ENCODE data around the gene NLGN2. TPM values are rescaled to one million over a fixed set of nuclear protein-coding genes. Genes with fewer than 3 reads are reported as not detected.
"Not testable (repeated sequence)": the region's sequence is repeated elsewhere in the genome, so short reads cannot be mapped to it uniquely, and the experiment has no call there.

NLGN2 gene
- 6.0 and 8.5 TPM in 2 replicates for polyA plus RNA-seq (2011; rRNA removed)
- 5.2 and 8.4 TPM in 2 replicates for polyA minus RNA-seq (2011; rRNA and poly(A)+ RNA removed)

- Histone ChIP-seq H3K4me3 (ENCODE audit: low read depth, low read length) (no peak within 1 kb of the TSS), H3K36me3 (ENCODE audit: control insufficient read depth, insufficient read depth, low read length) (peaks cover 11% of the 10 kb centered on the region), H3K27me3 (ENCODE audit: control insufficient read depth, insufficient read depth, low read length) (no peaks in the 10 kb centered on the region)
- ChIA-PET POLR2A (no interaction called here), CTCF (interaction anchor here (2.2 kb wide), 1 partner anchor 29 kb away, joined by 11 read pairs; no protein-coding TSS in a partner anchor)
- no peak for DNase-seq (ENCODE audit: low read depth)
- TF ChIP-seq, protein P1, sequence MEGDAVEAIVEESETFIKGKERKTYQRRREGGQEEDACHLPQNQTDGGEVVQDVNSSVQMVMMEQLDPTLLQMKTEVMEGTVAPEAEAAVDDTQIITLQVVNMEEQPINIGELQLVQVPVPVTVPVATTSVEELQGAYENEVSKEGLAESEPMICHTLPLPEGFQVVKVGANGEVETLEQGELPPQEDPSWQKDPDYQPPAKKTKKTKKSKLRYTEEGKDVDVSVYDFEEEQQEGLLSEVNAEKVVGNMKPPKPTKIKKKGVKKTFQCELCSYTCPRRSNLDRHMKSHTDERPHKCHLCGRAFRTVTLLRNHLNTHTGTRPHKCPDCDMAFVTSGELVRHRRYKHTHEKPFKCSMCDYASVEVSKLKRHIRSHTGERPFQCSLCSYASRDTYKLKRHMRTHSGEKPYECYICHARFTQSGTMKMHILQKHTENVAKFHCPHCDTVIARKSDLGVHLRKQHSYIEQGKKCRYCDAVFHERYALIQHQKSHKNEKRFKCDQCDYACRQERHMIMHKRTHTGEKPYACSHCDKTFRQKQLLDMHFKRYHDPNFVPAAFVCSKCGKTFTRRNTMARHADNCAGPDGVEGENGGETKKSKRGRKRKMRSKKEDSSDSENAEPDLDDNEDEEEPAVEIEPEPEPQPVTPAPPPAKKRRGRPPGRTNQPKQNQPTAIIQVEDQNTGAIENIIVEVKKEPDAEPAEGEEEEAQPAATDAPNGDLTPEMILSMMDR (IDR thresholded peaks at IDR 0.05; ENCODE audit: insufficient read depth, low read depth, low read length) = no peak
These were observed at the start of gene NLGN2 for GRCh38 chr17:7407485-7408251. Gene NLGN2 (plus strand): TSS chr17:7407845. CDS start chr17:7408256, 411 bp downstream.

DNA sequence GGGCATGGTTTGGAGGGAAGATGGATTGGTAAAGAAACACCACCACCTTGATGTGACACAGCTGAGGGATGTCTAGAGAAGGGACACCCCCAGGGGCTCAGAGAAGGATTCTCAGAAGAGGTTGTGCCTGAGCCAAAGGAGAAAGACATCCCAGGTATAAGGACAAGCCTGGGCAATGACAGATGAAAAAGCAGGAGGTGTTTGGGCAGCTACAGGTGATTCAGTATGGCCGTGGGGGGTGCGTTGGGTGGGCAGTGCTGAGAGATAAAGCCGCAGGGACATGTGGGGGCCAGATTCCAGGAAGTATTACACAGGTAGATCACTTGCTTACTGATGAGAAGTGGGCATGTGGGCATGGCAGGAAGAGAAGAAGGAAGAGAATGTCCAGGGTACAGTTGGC, 45.7 kb upstream of the NLGN2 start:
- no peak for DNase-seq (ENCODE audit: low read depth)
- ChIA-PET CTCF (no interaction called here), POLR2A (no interaction called here)
- no peaks in the 10 kb centered on the region for H3K27me3 ChIP-seq (ENCODE audit: control insufficient read depth, insufficient read depth, low read length)
- H3K4me3 ChIP-seq (ENCODE audit: low read depth, low read length) = no peak overlapping the region
- TF ChIP-seq, protein P1 (IDR thresholded peaks at IDR 0.05; ENCODE audit: insufficient read depth, low read depth, low read length) = no peak
- no peaks in the 10 kb centered on the region for H3K36me3 ChIP-seq (ENCODE audit: control insufficient read depth, insufficient read depth, low read length)

GRCh38 chr17:7363311-7363710, 44.3 kb upstream of the NLGN2 start:
- no peak overlapping the region for H3K4me3 ChIP-seq (ENCODE audit: low read depth, low read length)
- H3K27me3 ChIP-seq (ENCODE audit: control insufficient read depth, insufficient read depth, low read length) = no peaks in the 10 kb centered on the region
- H3K36me3 ChIP-seq (ENCODE audit: control insufficient read depth, insufficient read depth, low read length) = no peaks in the 10 kb centered on the region
- TF ChIP-seq, protein P1 (IDR thresholded peaks at IDR 0.05; ENCODE audit: insufficient read depth, low read depth, low read length) = no peak
- no peak for DNase-seq (ENCODE audit: low read depth)
- POLR2A ChIA-PET = no interaction called here
- CTCF ChIA-PET = interaction anchor here (1.0 kb wide), 1 partner anchor 9 kb away, joined by 5 read pairs; the partner anchor contains the start of gene TMEM95

- CTCF ChIA-PET = interaction anchor here (1.9 kb wide), 1 partner anchor 11 kb away, joined by 7 read pairs; the partner anchor contains the start of gene TMEM95
These were observed 41.7 kb upstream of the NLGN2 start for GRCh38 chr17:7365963-7366362.

GRCh38 chr17:7367083-7367482, 40.6 kb upstream of the NLGN2 start:
- H3K4me3 ChIP-seq (ENCODE audit: low read depth, low read length) = no peak overlapping the region
- no peaks in the 10 kb centered on the region for H3K36me3 ChIP-seq (ENCODE audit: control insufficient read depth, insufficient read depth, low read length)
- ChIA-PET CTCF (interaction anchor here (5.0 kb wide), 1 partner anchor 11 kb away, joined by 24 read pairs; the partner anchor contains the start of gene TMEM95), POLR2A (no interaction called here)
- H3K27me3 ChIP-seq (ENCODE audit: control insufficient read depth, insufficient read depth, low read length) = peaks cover 6% of the 10 kb centered on the region
- DNase-seq (ENCODE audit: low read depth) = no peak
- TF ChIP-seq, protein P1 (IDR thresholded peaks at IDR 0.05; ENCODE audit: insufficient read depth, low read depth, low read length) = no peak

More at GRCh38 chr17:7365963-7366362, 41.7 kb upstream of the NLGN2 start:
- POLR2A ChIA-PET; H3K36me3 ChIP-seq (ENCODE audit: control insufficient read depth, insufficient read depth, low read length); DNase-seq (ENCODE audit: low read depth); H3K27me3 ChIP-seq (ENCODE audit: control insufficient read depth, insufficient read depth, low read length); H3K4me3 ChIP-seq (ENCODE audit: low read depth, low read length): not testable (repeated sequence)

Measured in BJ (cell line).